SK-N-MC (cell line): ENCODE measurements around the gene PDZD2.
"Not testable (repeated sequence)": the region's sequence is repeated elsewhere in the genome, so short reads cannot be mapped to it uniquely, and the experiment has no call there.

Experiments
- DNase-seq: peaks from one replicate; pipeline ENCODE4 v3.0.0-alpha.2; 2011; ENCODE audit warnings: low read depth, low spot score
- H3K27ac ChIP-seq: fragments of 200-600 bp; sonication (generic); 2 replicates; pipeline ENCODE4 v1.5.1; 2016; ENCODE audit warnings: mixed run types
- H3K36me3 ChIP-seq: fragments of 200-600 bp; sonication (generic); 2 replicates; pipeline ENCODE4 v1.6.1; 2017; ENCODE audit warnings: antibody characterized with exemption, low read length, mixed read lengths; ENCODE audit not compliant: insufficient read depth
- H3K4me3 ChIP-seq: fragments of 200-600 bp; sonication (generic); 2 replicates; pipeline ENCODE4 v1.5.1; 2016
- H3K9ac ChIP-seq: fragments of 200-600 bp; sonication (generic); 2 replicates; pipeline ENCODE4 v1.8.0; 2017; ENCODE audit warnings: mixed run types, mixed read lengths; ENCODE audit not compliant: insufficient read length
- H3K9me3 ChIP-seq: fragments of 200-600 bp; sonication (generic); 2 replicates; pipeline ENCODE4 v1.6.1; 2017; ENCODE audit warnings: low read depth, mild to moderate bottlenecking, antibody characterized with exemption, low read length, moderate library complexity, mixed read lengths
- EZH2 ChIP-seq: fragments of 200-600 bp; sonication (generic); IDR thresholded peaks from one replicate; pipeline ENCODE4 v1.6.1; 2017; ENCODE audit warnings: antibody characterized with exemption
- FOXP2 ChIP-seq: optimal IDR thresholded peaks from 2 replicates; pipeline ENCODE3; 2011; ENCODE audit warnings: mild to moderate bottlenecking, moderate library complexity; ENCODE audit not compliant: insufficient read depth; ENCODE audit errors: extremely low read length, control extremely low read depth
- POLR2AphosphoS5 ChIP-seq: IDR thresholded peaks from 2 replicates; pipeline ENCODE4 v1.6.1; 2012; ENCODE audit warnings: mild to moderate bottlenecking, low read depth, low read length, borderline replicate concordance

Gene PDZD2

DNA sequence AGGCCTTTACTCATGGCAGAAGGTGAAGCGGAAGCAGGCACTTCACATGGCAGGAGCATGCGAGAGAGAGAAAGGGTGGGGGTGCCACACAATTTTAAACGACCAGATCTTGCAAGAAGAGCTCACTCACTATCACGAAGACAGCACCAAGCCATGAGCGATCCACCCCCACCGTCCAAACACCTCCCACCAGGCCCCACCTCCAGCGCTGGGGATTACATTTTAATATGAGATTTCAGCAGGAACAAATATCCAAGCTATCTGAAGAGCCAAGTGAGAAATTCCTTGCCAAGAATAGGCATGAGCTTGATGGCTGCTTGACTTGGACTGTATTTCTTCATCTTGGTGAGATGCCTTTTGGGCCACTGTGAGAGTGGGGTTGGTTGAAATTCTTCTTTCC lies 88.0 kb downstream of the PDZD2 start:
- TF ChIP-seq FOXP2 (no peak), EZH2 (no peak), POLR2AphosphoS5 (no peak)
- Histone ChIP-seq H3K9ac (no peak overlapping the region), H3K4me3 (no peak overlapping the region), H3K27ac (no peak overlapping the region), H3K36me3 (no peaks in the 10 kb centered on the region), H3K9me3 (no peaks in the 10 kb centered on the region)
- DNase-seq = no peak

DNA sequence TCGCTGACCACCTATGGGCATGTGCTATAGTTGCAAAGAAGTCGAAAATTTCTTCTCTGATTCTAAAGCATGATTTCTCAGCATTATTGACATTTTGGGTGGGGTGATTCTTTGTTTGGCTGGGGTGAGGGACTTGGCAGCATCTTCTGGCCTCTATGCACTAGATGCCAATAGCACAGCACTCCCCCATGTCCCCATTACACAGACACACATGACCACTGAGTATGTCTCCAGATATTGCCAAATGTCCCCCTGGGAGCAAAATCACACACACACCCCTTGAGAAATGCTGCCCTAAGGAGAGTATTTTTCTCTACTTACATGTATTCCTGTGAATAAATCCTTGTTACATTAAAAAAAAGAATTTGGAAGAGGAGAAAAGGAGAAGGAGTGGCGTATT lies 89.1 kb downstream of the PDZD2 start:
- no peaks in the 10 kb centered on the region for H3K36me3 ChIP-seq
- H3K4me3 ChIP-seq = no peak overlapping the region
- TF ChIP-seq FOXP2 (no peak), POLR2AphosphoS5 (no peak), EZH2 (no peak)
- H3K9me3 ChIP-seq = no peaks in the 10 kb centered on the region
- no peak overlapping the region for H3K9ac ChIP-seq
- no peak overlapping the region for H3K27ac ChIP-seq
- DNase-seq = no peak

DNA sequence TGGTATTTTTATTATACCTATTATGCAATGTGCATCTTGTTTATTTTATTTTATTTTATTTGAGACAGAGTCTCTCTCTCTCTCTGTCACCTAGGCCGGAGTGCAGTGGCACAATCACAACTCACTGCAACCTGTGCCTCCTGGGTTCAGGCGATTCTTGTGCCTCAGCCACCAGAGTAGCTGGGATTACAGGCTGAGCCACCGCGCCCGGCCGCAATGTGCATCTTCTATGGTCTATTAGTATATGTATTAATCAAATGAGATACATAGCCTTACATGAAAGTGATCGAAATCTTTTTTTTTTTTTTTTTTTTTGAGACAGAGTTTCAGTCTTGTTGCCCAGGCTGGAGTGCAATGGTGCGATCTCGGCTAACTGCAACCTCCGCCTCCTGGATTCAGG lies 89.9 kb downstream of the PDZD2 start:
- not testable (repeated sequence) for H3K9me3 ChIP-seq, H3K27ac ChIP-seq, H3K4me3 ChIP-seq, H3K36me3 ChIP-seq, DNase-seq, H3K9ac ChIP-seq

- Histone ChIP-seq H3K4me3 (no peak overlapping the region), H3K36me3 (no peaks in the 10 kb centered on the region), H3K27ac (no peak overlapping the region), H3K9me3 (no peaks in the 10 kb centered on the region), H3K9ac (no peak overlapping the region)
- no peak for DNase-seq
- TF ChIP-seq EZH2 (no peak), POLR2AphosphoS5 (no peak), FOXP2 (no peak)
These were observed 91.2 kb downstream of the PDZD2 start for GRCh38 chr5:31730139-31730538.

GRCh38 chr5:31731016-31731415 lies 92.1 kb downstream of the PDZD2 start:
- Histone ChIP-seq H3K27ac (no peak overlapping the region), H3K9me3 (no peaks in the 10 kb centered on the region), H3K4me3 (no peak overlapping the region), H3K9ac (no peak overlapping the region), H3K36me3 (no peaks in the 10 kb centered on the region)
- no peak for TF ChIP-seq POLR2AphosphoS5
- no peak for TF ChIP-seq FOXP2
- DNase-seq = no peak

- Histone ChIP-seq H3K36me3 (no peaks in the 10 kb centered on the region), H3K9me3 (no peaks in the 10 kb centered on the region), H3K9ac (no peak overlapping the region), H3K27ac (no peak overlapping the region), H3K4me3 (no peak overlapping the region)
- no peak for DNase-seq
- no peak for TF ChIP-seq POLR2AphosphoS5
- TF ChIP-seq FOXP2 = no peak
- no peak for TF ChIP-seq EZH2
These were observed 92.9 kb downstream of the PDZD2 start for GRCh38 chr5:31731710-31732301.

GRCh38 chr5:31732821-31733220 lies 93.9 kb downstream of the PDZD2 start:
- not testable (repeated sequence) for H3K27ac ChIP-seq, H3K36me3 ChIP-seq, H3K9me3 ChIP-seq, H3K9ac ChIP-seq, H3K4me3 ChIP-seq, DNase-seq

DNA sequence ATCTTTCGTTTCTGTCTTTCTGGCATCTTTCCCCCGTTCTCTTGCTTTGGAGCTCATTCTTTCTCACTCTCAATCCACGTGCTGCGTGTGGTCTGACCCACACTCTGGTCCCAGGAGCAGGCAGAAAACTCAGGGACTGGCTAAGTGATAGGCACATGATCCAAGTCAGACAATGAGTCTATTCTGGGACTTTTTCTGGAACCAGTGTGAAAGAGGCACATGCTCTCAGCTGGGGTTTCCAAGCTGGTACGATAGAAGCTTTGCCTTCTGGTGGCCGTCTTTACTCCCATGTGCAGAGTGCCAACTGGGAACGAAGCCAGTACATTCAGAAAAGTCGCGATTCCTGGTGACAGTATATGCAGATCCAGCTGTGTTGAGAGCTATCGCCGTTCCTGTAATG lies 94.4 kb downstream of the PDZD2 start:
- TF ChIP-seq EZH2 = no peak
- TF ChIP-seq FOXP2 = no peak
- no peak for TF ChIP-seq POLR2AphosphoS5
- Histone ChIP-seq H3K9ac (no peak overlapping the region), H3K9me3 (no peaks in the 10 kb centered on the region), H3K36me3 (no peaks in the 10 kb centered on the region), H3K4me3 (no peak overlapping the region), H3K27ac (no peak overlapping the region)
- DNase-seq = no peak

- DNase-seq = no peak
- Histone ChIP-seq H3K4me3 (no peak overlapping the region), H3K36me3 (no peaks in the 10 kb centered on the region), H3K9me3 (no peaks in the 10 kb centered on the region), H3K27ac (no peak overlapping the region), H3K9ac (no peak overlapping the region)
- TF ChIP-seq FOXP2 (no peak), POLR2AphosphoS5 (no peak), EZH2 (no peak)
These were observed 97.2 kb downstream of the PDZD2 start for GRCh38 chr5:31736127-31736526.
